ENCODE data around the gene FAM83F.
"Not testable (repeated sequence)": the region's sequence is repeated elsewhere in the genome, so short reads cannot be mapped to it uniquely, and the experiment has no call there.

The FAM83F gene

DNA sequence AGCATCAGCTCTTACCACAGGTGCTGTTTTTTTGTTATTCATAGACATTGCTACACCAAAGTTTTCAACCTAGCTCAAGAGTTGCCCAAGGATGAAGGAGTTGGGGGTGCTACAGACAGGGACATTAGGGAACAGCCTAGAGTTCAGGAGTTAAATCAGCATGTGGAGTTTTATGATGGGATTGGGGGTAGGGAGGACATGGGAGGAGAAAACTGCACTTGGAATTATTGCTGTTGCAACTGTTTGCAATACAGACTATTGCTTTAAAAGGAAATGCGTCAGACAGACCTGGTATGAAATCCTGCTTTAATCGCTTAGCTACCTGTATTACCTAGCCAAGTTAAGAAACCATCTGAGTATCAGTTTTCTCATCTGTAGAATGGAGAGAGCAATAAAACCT is 28.3 kb upstream of the FAM83F start:
- DNase-seq: no peak

DNA sequence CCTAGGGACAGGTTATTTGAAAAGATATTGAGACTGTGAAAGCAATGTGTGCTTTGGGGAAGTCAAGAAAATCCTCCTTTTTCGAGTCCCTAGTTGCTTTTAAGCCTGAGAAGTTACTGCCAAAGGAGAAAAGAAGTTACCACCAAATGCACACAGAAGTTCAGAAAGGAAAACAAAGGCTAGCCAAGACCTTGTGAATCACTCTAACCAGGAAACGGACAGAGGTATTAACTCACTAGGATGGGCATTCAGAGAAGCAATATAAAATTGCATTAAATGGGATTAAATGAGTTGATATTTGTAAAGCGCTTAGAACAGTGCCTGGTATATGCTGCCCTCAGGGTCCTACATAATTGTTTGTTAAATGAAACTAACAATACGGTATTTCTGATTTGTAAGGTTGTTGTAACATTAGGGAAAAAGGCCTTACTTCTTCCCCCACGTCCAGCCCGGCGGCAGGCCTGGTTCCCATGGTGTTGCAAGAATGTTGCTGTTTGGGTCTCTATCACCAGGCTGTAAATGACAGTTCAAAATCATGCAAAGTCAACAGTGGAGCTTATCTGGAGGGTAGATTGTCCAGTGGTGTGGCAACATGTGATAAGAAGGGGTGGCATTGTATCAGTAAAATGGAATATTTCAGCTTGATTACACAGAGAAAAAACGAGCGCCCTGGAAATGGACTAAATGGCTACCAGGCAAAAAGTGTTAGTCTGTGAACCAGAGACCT is 27.5 kb upstream of the FAM83F start:
- DNase-seq: no peak

DNA sequence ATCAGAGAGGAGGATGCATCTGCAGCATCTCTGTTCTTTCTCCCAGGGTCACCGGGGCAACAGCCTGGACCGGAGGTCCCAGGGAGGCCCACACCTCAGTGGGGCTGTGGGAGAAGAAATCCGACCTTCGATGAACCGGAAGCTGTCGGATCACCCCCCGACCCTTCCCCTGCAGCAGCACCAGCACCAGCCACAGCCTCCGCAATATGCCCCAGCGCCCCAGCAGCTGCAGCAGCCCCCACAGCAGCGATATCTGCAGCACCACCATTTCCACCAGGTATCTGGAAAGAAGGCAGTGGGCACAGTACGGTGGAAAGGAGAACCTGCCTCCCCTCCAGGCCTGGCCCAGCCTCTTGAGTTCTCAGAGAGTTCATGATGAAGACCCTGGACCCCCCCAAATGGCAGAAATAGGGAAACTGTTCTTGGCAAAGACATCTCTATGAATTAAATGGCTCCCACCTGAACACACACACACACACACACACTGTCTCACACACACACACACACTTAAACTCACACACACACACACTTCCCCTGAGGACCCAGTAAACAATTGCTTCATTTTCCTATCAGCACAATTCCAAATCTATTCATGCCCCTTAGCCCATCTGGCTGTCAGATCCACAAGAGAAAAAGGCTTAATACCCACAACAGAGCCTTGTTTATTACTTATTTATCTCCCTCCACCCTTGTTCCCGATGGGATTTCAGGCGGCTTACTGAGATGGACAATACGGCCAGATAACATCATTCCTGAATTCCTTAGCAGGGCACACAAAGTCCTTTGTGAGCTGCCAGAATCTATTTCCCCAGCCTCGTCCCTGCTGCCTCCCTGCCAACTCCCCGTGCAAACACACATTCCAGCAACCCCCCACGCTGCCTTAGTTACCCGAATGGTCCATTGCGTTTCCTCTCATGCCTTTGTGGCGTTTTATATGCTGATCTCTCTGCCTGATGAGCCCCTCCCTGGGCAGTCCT is 26.5 kb upstream of the FAM83F start:
- DNase-seq: no peak

DNA sequence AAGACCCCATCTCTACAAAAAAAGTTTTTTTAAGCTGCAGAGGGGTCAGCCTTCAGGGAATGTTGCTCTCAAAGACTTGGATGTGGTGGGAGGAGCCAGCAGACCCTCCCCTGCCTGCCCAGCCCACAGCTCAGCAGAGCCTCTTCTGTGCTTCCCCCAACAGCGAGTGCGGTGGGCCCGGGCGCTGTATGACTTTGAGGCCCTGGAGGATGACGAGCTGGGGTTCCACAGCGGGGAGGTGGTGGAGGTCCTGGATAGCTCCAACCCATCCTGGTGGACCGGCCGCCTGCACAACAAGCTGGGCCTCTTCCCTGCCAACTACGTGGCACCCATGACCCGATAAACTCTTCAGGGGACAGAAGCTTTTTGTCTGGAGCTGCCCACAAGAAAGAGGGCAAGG is 24.0 kb upstream of the FAM83F start:
- DNase-seq: no peak

DNA sequence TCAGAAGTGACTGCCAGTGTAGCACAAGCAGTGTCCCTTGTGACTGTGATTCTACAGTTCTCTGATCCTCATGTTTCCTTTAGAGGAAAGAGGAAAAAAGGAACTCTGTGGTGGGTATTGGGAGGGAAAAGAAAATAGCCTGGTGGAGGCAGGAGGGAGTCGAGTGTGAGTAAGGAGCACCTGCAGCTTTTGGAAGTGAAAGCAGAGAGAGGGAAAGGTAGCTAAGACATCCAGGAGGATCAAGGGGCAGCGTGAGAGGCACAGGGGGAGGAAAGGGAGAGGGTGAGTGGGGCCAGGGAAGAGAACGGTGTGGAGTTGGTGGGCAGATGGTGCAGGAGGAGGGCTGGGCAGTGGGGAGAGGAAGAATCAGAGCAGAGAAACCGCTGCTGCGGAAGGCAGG is 22.1 kb upstream of the FAM83F start:
- no peak for DNase-seq

DNA sequence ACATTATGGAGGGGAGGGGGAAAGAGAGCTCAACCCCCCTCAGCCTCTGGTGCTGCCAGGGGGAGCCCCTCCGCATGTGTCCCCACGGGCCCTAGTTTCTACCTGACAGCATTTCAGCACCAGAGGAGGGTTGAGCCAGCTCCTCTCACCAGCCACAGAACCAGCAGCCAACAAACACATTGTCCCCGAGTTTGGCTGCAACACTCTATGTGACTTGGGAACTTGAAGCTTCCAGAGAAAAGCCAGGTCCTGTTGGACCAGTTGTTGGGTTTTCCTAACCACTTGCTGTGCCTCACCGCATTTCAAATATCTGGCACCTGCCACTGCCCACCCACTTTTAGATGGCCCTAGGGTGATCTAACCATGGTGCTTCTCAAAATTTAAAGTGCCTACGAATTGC is 21.1 kb upstream of the FAM83F start:
- no peak for DNase-seq

DNA sequence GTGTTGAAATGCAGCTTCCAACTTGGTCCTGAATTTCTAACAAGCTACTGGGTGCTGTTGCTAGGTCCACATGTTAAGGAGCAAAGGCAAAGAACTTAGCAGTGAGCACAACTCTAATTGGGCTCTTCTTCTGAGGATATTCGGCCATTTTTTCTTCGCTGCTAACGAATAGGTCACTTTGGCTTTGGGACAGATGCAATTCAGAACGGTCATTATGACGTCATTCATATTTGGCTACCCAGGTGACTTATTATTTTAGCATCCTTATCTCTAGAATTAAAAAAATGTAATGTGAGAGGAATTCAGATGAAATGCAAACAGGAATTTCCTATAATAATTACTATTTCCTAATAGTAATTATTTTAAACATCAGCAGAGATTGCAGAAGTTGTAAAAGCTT is 20.7 kb upstream of the FAM83F start:
- no peak for DNase-seq

DNA sequence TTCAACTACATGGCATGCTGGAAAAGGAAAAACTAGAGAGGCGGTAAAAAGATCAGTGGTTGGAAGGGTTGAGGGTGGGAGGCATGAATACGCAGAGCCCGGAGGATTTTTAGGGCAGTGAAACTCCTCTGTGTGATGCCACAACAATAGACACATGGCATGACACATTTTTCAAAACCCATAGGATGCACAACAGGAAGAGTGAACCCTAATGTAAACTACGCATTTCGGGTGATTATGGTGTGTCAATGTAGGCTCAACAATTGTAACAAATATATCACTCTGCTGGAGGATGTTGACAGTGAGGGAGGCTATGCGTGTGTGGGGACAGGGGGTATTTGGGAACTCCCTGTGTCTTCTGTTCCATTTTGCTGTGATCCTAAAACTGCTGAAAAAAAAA is 15.7 kb upstream of the FAM83F start:
- no peak for DNase-seq

DNA sequence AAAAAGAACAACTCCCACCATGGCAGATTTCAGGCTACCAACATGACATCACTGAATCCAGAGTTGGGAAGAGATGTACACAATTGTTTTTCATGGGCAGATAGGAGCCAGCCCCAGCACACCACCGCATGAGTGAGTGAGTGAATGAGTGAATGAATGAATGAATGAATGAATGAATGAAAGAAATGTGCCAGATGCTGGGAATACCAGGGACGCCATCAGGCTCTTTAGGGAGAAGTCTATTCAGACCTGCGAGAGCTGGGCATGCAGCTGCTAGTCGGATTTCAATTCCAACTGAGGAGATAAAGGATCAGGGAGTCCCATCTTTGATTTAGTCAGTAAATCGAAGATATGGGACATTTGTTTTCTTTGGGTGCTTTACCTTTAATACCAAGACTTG is 15.3 kb upstream of the FAM83F start:
- DNase-seq: no peak

DNA sequence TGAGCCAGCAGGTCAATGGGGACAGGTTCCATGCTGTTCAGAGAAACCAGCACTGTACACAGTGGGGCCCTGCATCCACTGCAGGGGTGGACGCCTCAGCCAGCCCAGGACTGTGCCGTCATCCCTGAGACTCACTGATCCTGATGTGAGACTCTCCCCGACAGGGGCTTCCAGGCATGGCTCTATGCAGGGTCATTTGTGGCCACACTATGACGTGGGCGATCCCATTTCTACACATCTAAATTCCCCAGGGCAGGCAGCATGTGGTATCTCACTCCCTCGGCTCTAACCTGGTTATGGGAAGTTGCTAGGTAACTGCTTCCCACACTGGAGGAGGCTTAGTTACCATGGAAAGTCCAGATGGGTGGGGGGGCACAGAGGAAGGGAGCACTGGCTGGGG is 14.2 kb upstream of the FAM83F start:
- DNase-seq: no peak

DNA sequence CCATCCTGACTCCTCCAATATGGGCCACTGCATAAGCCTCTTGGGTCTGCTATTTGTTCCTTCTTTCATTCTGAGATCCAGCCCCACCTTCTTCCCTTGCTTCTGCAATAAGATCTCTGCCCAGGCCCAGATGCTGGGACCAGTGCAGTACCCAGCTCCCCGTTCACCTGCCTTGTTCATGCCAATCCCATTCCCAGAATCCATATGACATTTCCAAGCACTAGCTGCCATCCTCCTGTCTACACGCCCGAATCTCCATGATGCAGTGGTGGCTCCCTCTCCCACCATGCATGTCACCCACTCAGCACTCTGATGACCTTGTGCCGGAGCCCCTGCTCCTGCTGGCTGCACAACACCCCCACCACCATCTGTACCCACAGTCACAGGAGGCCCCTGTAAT is 11.4 kb upstream of the FAM83F start:
- no peak for DNase-seq

DNA sequence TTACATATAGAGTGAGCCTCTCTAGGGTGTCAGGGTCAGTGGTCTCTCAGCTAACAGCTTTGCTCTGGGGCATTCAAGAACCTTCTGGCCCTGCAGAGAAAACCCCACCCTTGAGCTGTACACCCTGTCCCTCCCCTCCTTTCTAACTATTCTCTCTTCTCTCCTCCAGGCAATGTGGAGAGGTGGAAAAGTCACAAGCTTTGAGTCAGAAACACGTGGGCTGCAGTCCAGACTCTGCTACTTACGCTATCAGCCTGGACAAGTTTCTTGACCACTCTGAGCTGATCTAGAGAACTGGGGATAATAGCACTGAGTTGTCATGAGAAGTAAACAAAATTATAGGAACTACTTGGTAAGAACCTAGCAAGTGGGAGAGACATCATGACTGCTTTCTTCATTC is 10.7 kb upstream of the FAM83F start:
- DNase-seq: no peak

DNA sequence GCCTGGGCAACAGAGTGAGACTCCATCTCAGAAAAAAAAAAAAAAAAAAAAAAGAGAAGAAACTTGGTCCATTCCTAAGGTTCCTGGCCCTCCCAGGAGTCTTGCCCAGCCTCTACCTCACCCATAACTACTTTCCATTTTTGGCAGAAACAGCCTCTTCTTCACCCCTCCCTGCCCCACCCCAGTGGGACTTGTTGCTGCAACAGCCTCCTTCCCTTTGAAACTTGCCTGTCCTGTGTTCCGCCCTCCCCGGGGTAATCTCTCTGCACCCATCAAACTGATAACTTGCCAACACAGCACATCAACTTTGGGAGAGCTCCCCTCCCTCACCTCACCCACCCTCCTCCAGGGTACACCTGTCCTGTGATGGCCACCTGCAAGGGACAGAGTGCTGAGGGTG is 10.0 kb upstream of the FAM83F start:
- no peak for DNase-seq

DNA sequence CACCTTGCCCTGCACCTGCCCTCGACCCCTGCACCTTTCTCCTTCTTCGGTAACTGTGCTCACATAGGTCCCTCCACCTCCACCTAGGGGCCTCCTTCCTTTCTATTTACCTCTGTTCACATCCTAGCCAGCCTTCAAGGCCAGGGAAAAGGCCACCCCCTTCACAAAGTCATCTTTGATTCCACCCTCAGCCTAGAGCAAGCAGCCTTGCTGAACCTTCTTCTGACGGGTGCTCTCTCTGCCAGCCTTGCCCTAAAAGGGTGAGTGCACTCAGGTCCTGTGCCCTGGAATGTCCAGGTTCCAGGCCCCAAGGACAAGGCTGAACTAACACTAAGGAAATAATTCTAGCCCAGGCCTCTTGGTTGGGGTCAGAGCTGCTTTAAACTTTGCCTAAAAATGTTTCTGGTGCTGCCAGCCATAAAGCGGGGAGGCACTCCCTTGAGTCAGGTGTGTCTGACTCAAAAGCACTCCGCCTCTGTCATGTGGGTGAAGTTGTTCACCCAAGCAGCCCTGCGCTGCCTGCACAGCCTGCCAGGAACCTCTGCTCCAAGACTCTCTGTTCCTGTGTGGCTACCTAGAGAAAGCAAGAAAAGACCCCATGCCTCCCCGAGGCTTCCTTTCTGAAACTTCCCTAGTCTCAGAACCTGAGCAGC is 9.2 kb upstream of the FAM83F start:
- no peak for DNase-seq

DNA sequence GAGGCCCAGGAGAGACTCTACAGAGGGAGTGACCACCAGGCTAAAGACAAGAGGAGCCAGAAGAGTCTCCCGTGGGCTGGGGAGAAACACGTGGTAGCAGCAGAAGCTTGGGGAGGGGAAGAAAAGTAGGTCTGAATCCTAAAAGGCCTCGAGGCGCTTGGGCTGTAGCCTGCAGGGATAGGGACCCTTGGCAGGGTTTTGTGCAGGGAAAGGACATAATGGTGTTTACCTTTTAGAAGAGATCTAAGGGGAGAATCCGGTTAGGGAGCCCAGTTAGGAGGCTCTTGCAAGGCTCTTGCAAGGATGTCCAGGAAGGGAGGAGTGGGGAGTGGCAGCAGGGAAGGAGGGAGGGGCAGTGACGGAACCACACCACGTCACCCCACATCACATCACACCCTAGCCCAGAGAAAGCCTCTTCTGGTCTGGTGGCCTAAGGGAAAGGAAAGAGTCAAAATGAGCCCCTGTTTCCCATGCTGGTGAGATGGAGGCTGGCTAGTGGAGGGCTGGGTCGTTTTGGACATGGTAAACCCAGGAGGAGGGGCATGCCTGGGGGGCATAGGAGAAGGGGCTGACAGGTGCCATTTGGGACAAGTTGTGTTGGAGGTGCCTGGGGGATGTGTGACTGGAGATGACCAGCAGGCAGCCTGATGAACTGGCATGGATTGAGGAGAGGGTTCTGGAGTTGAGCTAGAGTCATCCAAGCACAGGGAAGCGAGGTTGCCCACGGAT is 6.2 kb upstream of the FAM83F start:
- DNase-seq: no peak

DNA sequence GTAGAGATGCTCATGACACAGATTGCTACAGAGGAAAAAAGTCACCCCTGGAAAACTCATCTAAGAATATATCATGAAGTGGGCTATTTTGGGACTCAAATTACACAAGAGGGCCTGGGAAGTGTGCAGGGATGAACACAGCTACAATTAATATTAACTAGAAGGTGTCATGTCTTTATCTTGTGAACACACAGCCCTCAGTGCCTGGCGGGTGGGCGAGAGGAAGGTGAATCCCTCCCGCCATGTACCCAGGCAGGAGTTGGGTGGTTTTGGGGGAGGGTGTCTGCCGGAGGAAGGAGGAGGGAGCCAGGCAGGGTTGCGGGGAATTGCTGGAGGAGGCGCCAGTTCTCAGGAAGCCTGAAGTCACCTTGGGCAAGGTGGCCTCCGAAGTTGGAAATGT is 5.1 kb upstream of the FAM83F start:
- DNase-seq: no peak

DNA sequence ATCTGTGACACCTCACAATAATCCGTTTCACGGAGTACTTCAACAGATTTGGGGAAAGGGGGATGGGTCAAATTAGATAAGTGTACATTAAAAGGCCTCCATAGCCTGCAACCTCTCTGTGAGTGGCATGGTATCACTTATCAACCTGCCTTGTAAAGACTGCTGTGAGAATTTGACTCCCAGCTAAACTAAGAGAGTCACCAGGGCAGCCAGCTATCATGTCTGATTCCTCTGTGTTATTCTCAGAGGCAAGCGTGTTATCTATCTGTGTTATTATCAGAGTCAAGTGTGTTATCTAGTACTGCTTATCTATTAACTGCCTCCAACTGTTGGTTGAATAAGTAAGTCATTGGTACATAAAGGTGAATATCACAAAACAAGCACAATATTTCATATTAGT is 4.1 kb upstream of the FAM83F start:
- DNase-seq: no peak

DNA sequence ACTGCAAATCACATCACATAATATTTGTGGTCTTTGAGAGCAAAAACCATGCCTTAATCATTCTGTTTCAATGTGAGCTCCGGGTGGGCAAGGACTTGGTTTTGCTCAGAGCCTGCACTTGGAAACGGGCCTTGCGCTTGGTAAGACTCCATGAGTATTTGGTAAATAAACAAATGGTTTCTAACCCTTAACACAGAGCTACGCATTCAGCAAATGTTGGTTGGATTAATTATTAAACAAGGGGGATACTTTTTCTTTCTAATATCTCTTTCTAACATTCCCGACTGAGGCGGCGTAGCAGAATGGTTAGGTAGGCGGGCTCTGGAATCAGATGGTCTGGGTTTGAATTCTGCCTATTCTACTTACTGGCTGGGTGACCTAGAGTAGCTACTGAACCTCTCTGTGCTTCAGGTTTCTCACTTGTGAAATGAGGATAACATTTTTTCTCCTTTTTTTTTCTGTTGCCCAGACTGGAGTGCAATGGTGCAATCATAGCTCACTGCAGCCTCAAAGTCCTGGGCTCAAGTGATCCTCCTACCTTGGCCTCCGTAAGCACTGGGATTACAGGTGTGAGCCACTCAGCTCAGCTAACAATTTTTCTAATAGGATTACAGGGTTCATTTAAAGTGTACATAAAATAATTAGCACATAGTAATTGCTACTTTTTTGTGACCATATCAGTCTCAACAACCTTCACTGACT is 3.4 kb upstream of the FAM83F start:
- no peak for DNase-seq

DNA sequence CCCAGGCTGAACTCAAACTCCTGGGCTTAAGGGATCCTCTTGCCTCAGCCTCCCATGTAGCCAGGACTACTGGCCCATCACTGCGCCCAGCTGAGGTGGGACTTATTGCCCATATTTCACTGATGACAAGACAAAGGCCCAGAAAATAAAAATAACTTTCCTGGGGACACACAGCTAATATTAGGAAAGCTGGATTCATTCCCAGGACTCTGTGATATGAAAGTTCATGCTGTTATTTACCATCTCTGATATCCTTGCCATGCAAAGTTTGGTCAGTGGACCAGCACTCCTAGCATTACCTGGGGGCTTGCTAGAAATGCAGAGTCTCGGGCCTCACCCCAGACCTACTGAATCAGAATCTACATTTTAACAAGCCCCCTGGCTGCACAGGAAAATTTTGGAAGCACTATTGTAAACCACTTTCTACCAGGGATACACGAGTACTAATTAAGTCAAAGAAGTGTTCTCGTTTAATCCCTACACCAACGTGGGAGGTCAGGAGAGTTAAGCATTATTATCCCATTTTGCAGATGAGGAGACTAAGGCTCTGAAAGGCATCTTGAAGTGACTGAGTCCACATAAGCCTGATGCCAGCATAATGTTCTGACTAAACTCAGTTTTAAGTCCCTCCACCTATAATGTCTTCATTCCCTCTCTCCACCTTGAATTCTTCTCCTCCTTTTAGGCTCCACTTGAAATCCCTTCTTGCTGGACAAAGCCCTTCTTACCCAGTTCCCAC is 2.5 kb upstream of the FAM83F start:
- no peak for DNase-seq

DNA sequence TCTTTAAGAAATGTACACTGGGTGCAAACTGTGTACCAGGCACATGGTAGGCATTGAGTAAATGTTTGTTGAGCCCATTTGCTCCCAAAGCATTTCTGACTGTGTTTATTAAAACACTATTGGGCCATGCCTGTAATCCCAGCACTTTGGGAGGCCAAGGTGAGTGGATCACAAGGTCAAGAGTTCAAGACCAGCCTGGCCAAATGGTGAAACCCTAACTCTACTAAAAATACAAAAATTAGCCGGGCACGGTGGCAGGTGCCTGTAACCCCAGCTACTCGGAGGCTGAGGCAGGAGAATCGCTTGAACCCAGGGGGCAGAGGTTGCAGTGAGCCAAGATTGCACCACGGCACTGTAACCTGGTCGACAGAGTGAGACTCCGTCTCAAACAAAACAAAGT is 1.9 kb upstream of the FAM83F start:
- not testable (repeated sequence) for DNase-seq

DNA sequence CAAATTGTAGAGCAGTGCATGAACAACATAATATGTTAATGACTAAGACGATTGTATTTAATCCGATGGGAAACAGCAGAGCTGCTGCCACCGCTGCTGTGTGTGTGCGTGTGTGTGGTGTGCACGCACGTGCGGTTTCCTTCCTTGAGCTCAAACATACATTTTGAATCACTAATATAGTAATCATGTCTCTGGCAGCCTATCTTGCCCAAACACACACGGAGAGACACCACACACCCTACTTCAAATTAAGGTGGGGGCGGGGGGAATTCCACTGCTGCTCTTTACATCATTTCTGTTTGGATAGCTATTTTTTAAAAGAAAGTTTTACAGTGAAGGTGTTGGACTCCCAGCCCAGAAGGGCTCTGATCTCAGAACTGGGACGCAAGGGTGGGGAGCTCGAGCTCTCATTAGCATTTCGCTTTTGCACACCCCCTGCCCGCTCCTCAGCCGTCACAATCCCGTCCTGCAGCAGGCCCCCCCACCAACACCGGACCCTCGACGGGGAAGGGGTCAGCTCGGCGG is 651 bp upstream of the FAM83F start:
- DNase-seq: no peak
